Measurements from ENCODE around the gene KAT8. TPM values are rescaled to one million over a fixed set of nuclear protein-coding genes. Genes with fewer than 3 reads are reported as not detected.
A peak's percentile ranks its signal among the peaks of the same experiment; 100 is the strongest.

The KAT8 gene
- total and polyA plus RNA-seq, 2 of the 13 experiments (the other 11 are each of a cell fraction or from before 2014, with no cell fraction given): 79.0 to 84.2 TPM

DNA sequence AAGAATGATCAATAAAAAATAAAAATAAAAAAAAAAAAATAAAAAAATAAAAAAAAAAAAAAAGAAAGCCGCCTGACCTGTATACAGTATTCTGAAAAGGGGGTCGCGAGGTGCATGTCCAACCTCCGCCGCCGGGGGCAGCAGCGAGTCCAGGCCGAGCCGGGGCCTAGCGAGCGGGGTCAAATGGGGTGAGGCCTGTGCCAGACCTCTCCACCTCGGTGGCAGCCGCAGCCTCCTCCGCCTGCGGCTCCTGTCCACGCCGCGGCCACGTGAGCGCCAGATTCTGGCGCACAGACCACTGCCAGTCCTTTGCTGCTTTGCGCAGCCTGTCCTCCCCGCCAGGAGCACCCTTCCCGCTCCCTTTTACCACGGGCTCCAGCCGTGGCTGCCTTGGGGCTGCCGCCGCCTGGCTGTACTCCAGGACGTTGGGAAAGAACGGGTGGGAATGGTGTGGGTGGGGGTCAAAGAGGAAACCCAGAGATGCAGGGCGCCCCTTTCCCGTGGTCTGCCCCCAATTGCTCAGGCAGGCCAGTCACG, 11.7 kb upstream of the KAT8 start (continued):
- TF ChIP-seq, protein P1, sequence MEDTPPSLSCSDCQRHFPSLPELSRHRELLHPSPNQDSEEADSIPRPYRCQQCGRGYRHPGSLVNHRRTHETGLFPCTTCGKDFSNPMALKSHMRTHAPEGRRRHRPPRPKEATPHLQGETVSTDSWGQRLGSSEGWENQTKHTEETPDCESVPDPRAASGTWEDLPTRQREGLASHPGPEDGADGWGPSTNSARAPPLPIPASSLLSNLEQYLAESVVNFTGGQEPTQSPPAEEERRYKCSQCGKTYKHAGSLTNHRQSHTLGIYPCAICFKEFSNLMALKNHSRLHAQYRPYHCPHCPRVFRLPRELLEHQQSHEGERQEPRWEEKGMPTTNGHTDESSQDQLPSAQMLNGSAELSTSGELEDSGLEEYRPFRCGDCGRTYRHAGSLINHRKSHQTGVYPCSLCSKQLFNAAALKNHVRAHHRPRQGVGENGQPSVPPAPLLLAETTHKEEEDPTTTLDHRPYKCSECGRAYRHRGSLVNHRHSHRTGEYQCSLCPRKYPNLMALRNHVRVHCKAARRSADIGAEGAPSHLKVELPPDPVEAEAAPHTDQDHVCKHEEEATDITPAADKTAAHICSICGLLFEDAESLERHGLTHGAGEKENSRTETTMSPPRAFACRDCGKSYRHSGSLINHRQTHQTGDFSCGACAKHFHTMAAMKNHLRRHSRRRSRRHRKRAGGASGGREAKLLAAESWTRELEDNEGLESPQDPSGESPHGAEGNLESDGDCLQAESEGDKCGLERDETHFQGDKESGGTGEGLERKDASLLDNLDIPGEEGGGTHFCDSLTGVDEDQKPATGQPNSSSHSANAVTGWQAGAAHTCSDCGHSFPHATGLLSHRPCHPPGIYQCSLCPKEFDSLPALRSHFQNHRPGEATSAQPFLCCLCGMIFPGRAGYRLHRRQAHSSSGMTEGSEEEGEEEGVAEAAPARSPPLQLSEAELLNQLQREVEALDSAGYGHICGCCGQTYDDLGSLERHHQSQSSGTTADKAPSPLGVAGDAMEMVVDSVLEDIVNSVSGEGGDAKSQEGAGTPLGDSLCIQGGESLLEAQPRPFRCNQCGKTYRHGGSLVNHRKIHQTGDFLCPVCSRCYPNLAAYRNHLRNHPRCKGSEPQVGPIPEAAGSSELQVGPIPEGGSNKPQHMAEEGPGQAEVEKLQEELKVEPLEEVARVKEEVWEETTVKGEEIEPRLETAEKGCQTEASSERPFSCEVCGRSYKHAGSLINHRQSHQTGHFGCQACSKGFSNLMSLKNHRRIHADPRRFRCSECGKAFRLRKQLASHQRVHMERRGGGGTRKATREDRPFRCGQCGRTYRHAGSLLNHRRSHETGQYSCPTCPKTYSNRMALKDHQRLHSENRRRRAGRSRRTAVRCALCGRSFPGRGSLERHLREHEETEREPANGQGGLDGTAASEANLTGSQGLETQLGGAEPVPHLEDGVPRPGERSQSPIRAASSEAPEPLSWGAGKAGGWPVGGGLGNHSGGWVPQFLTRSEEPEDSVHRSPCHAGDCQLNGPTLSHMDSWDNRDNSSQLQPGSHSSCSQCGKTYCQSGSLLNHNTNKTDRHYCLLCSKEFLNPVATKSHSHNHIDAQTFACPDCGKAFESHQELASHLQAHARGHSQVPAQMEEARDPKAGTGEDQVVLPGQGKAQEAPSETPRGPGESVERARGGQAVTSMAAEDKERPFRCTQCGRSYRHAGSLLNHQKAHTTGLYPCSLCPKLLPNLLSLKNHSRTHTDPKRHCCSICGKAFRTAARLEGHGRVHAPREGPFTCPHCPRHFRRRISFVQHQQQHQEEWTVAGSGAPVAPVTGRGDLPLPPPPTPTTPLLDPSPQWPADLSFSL (CRISPR knock-in tag; IDR thresholded peaks at IDR 0.05): no peak
- TF ChIP-seq, protein P2, sequence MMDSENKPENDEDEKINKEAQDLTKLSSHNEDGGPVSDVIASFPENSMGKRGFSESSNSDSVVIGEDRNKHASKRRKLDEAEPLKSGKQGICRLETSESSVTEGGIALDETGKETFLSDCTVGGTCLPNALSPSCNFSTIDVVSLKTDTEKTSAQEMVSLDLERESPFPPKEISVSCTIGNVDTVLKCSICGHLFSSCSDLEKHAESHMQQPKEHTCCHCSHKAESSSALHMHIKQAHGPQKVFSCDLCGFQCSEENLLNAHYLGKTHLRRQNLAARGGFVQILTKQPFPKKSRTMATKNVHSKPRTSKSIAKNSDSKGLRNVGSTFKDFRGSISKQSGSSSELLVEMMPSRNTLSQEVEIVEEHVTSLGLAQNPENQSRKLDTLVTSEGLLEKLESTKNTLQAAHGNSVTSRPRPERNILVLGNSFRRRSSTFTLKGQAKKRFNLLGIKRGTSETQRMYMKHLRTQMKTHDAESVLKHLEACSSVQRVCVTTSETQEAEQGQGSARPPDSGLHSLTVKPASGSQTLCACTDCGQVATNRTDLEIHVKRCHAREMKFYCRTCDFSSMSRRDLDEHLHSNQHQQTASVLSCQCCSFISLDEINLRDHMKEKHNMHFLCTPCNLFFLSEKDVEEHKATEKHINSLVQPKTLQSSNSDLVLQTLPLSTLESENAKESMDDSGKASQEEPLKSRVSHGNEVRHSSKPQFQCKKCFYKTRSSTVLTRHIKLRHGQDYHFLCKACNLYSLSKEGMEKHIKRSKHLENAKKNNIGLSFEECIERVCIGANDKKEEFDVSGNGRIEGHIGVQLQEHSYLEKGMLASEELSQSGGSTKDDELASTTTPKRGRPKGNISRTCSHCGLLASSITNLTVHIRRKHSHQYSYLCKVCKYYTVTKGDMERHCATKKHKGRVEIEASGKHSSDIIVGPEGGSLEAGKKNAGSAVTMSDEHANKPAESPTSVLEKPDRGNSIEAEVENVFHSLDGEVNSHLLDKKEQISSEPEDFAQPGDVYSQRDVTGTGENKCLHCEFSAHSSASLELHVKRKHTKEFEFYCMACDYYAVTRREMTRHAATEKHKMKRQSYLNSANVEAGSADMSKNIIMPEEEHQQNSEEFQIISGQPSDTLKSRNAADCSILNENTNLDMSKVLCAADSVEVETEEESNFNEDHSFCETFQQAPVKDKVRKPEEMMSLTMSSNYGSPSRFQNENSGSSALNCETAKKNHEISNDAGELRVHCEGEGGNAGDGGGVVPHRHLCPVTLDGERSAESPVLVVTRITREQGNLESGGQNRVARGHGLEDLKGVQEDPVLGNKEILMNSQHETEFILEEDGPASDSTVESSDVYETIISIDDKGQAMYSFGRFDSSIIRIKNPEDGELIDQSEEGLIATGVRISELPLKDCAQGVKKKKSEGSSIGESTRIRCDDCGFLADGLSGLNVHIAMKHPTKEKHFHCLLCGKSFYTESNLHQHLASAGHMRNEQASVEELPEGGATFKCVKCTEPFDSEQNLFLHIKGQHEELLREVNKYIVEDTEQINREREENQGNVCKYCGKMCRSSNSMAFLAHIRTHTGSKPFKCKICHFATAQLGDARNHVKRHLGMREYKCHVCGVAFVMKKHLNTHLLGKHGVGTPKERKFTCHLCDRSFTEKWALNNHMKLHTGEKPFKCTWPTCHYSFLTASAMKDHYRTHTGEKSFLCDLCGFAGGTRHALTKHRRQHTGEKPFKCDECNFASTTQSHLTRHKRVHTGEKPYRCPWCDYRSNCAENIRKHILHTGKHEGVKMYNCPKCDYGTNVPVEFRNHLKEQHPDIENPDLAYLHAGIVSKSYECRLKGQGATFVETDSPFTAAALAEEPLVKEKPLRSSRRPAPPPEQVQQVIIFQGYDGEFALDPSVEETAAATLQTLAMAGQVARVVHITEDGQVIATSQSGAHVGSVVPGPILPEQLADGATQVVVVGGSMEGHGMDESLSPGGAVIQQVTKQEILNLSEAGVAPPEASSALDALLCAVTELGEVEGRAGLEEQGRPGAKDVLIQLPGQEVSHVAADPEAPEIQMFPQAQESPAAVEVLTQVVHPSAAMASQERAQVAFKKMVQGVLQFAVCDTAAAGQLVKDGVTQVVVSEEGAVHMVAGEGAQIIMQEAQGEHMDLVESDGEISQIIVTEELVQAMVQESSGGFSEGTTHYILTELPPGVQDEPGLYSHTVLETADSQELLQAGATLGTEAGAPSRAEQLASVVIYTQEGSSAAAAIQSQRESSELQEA (CRISPR knock-in tag; IDR thresholded peaks at IDR 0.05; ENCODE audit: not compliant biosample characterization): peak; percentile 59
- TF ChIP-seq XBP1 (CRISPR knock-in tag; IDR thresholded peaks at IDR 0.05) (no peak; the same call in 1 of the 2 replicates), NFIC (IDR thresholded peaks at IDR 0.05; ENCODE audit: low read length) (peak; percentile 58; the same call in 1 of the 2 replicates), HOXA5 (CRISPR knock-in tag; IDR thresholded peaks at IDR 0.05) (peak; percentile 96), ZBTB1 (CRISPR knock-in tag; IDR thresholded peaks at IDR 0.05; ENCODE audit: borderline replicate concordance) (no peak), FOXK1 (CRISPR knock-in tag; IDR thresholded peaks at IDR 0.05; ENCODE audit: borderline replicate concordance, low read depth) (peak; percentile 94), SP5 (CRISPR knock-in tag; IDR thresholded peaks at IDR 0.05; ENCODE audit: borderline replicate concordance, low read depth) (peak; percentile 66; the same call in 1 of the 2 replicates), ZNF460 (CRISPR knock-in tag; IDR thresholded peaks at IDR 0.05; ENCODE audit: borderline replicate concordance) (peak; percentile 74; the same call in 1 of the 2 replicates), ZNF558 (CRISPR knock-in tag; IDR thresholded peaks at IDR 0.05; ENCODE audit: borderline replicate concordance) (peak; percentile 98), CREB1 (IDR thresholded peaks at IDR 0.05) (no peak), CREB1 (CRISPR knock-in tag; IDR thresholded peaks at IDR 0.05) (no peak)
- TF ChIP-seq, protein P3, sequence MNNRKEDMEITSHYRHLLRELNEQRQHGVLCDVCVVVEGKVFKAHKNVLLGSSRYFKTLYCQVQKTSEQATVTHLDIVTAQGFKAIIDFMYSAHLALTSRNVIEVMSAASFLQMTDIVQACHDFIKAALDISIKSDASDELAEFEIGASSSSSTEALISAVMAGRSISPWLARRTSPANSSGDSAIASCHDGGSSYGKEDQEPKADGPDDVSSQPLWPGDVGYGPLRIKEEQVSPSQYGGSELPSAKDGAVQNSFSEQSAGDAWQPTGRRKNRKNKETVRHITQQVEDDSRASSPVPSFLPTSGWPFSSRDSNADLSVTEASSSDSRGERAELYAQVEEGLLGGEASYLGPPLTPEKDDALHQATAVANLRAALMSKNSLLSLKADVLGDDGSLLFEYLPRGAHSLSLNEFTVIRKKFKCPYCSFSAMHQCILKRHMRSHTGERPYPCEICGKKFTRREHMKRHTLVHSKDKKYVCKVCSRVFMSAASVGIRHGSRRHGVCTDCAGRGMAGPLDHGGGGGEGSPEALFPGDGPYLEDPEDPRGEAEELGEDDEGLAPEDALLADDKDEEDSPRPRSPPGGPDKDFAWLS (CRISPR knock-in tag; IDR thresholded peaks at IDR 0.05; ENCODE audit: borderline replicate concordance): no peak; the same call in 1 of the 2 replicates

Measured in HepG2 (cell line).